Measurements from ENCODE around the gene PKNOX2.

Gene PKNOX2, protein sequence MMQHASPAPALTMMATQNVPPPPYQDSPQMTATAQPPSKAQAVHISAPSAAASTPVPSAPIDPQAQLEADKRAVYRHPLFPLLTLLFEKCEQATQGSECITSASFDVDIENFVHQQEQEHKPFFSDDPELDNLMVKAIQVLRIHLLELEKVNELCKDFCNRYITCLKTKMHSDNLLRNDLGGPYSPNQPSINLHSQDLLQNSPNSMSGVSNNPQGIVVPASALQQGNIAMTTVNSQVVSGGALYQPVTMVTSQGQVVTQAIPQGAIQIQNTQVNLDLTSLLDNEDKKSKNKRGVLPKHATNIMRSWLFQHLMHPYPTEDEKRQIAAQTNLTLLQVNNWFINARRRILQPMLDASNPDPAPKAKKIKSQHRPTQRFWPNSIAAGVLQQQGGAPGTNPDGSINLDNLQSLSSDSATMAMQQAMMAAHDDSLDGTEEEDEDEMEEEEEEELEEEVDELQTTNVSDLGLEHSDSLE

DNA sequence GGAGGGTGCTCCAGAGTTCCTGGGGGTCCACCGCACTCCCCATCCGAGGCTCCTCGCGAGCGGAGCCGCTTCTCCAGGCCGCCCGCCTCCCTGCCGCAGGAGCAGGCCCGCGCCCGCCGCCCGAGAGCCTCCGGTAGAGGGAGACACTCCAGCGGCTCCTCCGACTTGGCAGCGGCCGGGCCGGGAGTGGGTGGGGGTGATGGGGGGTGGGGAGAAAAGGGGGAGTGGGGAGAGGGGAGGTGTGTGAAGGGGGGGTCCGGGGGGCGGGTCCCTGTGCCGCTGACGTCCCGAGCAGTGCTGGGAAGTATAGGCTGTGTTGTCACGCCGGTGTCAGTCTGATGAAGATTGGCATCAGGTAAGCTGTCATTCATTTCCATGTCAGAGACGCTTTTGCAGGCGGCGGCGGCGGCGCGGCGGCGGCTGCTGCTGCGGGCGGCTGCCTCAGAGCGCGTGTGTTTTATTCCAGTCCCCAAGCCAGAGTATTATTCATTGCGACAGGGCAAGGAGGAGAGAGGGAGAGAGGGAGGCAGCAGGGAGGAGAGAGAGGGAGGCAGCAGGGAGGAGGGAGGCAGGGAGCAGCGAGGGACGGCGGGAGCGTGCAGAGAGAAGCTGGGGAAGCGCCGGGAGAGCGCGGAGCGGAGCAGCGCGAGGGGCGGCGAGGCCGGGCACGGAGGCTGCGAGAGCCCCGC is at the start of gene PKNOX2:
Gene PKNOX2 (plus strand): TSS at position 330 of the 689 bp plus-strand sequence. CDS start 186,555 bp downstream, outside the sequence.
- DNase-seq: peak; percentile 20

DNA sequence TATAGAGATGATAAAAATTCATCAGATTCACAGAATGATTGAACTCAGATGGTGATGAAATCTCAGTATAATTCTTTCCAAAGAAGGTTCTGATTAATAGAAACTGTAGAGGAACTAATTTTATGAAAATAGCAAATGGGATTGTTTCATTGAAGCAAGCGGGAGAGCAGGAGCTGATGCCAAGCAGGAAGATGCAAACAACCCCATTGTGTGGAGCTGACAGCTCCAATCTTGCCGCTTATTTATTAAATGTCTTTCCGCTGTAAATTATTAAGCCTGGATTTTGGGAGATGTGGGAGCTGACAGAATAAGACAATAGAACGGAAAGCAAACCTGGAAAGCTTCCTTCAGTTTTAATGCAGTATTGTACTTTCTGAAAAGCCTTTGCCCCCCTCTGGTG is 47.1 kb upstream of the PKNOX2 start:
- DNase-seq: no peak

DNA sequence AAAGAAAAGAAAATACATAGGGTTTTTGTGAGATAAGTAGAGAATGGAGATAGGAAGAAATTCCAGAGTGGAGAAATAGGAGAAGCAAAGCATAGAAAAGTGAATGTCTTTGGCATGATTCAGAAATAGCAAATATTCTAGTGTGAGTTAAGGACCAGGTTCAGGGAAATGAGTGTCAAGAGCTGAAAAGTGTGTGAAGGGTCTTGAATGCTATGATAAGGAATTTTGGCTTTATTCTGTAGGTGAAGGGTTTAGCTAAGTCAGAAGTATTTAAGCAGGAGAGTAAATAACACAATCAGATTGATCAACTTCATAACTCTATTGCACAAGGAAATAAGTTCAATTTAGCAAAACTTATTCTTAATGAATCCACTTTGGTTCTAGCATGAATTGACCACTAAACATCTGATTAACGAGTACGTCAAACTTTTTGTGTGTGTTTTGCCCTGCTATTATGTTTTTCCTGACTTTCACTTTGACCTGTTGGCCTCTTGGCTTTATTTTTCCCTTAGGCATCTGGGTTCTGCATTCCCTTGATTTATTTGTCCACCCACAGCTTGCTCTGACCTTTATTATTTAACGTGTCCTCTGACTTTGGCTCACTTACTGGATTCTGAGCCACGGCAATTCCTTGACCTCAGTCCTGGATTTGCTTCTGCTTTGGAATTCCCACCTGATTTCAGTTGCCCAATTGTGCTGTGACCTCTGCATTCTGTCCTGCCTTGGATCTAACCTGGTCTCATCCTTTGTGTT is 41.2 kb upstream of the PKNOX2 start:
- DNase-seq: no peak

DNA sequence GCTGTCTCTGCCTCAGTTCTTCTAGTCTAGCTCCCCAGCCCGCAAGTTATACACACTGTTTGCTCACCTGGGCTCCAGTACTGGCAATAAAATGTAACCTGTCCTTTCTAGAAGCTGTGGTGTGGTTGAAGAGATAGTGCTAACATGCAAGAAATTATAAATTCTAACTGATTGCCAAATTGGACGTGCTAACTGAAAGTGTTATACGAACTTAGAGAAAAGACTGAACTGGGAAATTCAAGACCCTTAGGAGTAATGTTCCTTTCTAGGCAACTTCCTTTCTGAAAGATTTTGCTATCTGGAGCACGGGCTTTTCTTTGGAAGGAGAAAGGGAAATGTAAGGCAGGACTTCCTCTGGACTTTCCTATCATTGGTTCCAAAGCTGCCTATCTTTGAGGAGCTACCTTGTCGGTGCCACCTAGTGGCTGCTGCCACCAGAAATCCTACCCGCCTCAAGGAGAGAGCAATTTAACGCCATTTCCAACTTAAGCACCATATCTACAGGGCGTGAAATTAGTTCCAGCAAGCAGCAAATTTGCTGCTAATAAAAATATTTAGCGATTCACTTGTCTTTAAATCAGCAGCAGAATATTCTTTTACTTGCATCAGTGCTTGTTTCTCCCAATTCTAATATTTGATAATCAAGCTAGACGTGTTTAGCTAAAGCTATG is 40.5 kb upstream of the PKNOX2 start:
- DNase-seq: no peak

DNA sequence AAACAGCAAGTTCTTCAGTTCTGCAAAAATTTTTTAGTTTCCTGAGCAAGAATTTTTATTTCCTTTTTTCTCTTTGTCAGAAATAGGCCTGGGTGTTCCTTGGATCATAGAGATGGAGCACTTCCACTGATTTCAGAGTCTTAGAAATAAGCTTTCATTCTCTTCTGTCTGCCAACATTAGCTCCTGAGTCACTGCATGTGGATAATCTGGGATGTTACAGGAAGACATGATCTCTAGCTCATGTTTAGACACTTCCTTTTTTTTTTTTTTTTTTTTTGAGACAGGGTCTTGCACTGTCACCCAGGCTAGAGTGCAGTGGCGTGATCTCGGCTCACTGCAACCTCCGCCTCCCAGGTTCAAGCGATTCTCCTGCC is 39.9 kb upstream of the PKNOX2 start:
- DNase-seq: no peak

DNA sequence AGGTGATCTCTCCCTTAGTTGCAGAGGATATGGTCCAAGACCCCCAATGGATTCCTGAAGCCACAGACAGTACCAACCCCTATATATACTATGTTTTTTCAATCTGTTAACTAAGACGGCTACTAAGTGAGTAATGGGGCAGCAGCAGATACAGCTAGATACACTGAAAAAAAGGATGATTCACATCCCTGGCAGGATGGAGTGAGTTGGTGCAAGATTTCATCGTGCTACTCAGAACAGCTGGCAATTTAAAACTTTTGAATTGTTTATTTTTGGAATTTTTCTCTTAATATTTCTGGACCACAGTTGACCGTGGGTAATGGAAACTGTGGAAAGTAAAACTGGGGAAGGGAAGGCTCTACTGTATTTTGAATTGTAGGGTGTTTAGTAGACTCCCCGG is 36.1 kb upstream of the PKNOX2 start:
- no peak for DNase-seq

DNA sequence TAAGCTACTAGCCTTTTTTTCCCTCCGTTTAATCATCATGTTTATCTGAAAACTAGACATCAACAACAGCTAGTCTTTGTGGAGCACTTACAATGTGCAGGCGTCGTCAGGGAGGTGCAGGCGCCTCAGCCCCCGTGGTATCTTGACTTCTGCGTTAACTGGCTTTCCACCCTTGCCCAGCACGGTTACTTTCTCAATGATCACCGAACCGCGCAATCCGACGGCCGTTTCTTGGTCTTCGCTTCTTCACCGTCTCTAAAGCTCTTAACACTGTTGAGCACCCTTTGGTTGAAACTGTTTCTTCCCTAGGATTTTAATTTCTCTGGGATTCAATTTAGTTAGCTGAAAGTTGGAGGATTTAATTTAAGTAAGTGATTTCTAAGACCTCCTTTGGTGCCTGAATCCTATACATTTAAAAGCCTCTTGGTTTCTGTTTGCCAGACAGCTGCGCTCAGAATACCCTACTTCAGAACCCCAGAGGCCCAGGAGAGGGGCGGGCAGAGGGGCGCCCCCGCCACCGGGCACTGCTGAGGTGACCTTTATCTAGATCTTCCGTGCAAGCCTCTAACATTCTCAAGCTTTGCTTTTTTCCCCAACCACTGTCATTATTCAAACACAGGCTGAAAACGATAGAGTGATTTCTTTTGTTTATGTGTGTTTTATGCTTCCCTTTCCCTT is 35.1 kb upstream of the PKNOX2 start:
- no peak for DNase-seq

DNA sequence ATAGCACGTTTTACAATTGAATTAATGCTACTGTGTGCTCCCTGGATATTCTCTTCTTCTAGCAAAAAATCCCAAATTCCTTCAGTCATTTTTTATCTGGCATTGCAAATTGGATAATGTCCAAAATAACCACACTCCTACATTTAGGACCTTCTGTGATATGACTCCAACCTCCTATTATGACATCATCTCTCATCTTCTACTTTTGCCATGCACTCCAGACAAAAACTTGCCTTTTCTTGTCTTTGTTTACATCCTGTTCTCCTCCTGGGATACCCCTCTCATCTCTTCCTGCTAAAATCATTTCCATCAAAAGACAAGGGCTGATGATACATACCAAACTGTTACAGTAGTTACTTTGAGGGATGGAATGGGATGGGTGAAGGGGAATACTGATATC is 32.5 kb upstream of the PKNOX2 start:
- DNase-seq: no peak

DNA sequence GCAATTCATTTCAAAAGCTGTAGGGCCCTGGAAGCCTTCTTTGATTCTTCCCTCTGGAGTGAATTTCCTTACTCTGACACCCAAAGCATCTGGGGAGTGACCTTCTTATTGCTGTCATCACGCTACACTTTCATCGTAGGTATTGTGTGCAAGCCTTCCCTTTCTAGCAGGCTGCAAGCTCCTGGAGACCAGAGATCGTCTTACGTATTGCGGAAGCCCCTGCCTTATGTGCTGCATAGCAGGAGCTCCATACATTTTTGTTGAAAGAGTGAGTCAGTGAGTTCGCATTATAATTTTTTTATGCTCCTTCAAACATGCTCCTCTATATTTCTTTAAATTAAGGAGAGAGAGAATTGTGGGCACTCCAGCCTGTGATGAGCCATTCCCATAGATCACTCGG is 32.0 kb upstream of the PKNOX2 start:
- no peak for DNase-seq

DNA sequence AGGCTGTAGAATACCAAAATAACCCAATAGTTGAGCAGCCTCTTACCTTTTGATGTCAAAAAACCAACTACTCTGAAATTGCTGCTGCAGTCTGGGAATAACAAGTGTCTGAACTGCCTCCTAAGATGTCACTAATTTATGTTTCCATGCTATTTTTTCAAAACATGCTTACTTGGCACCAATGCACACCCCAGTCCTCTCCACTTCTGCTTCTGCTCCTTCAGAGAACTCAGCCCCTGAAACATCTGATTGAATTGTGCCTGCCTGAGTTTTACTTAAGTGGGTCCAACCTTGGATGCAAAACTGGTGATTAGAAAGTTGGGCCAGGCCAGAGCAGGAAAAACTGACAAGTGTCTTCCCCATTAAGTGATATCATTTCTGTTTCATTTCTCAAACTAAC is 28.6 kb upstream of the PKNOX2 start:
- DNase-seq: no peak

DNA sequence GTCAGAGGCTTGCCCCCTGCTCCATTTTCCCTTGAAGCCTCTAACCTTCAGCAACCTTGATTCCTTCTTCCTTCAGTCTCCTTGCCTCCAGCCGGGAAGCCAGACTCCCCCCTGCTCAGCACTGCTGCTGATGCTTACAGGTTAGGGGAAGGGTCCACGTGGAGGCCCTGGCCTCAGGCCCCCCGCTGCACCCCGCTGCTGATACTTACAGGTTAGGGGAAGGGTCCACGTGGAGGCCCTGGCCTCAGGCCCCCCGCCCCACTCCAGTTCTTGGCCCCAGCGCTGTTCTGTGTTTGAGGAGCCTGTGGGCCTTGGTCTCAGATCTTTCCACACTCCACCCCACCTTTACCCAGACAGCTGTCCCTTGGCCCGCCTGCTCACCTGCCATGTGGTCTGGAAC is 25.6 kb upstream of the PKNOX2 start:
- DNase-seq: no peak

DNA sequence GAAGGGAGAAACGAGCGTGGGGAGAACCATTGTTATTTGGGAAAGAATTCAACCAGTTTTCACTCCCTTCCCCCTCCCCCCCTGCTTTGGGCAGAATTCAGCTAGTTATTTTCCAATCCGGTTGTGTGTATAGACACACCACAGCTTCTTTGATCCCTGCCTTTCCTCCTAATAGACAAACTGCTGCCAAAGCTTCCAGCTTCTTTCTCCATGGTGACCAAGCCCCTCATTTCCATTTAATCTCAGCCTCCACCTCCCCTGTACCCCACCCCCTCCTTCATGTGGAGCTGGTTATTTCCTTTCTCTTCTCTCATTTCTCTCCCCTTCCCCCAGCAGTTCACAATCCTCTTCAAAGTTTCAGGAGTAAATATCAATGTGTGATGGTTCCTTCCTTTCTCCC is 24.8 kb upstream of the PKNOX2 start:
- DNase-seq: no peak

DNA sequence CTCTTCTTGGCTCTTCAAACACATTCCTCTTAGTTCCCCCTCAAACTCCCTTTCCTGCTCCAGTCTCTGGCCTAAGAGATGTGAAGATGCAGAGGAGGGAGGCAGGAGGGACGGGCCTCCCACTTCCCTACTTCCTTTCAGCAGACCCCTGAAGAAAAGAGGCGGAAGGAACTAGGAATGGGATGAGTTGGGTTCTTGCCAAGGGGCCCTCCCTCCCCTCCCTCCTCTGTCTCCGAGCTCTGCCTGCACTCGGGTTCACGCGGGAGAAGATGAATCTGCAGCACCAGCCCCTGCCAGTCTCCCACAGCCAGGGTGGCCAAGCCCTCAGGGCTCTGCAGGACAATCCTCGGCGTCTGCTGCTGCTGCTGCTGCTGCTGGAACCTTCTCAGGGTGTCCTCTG is 24.3 kb upstream of the PKNOX2 start:
- no peak for DNase-seq

DNA sequence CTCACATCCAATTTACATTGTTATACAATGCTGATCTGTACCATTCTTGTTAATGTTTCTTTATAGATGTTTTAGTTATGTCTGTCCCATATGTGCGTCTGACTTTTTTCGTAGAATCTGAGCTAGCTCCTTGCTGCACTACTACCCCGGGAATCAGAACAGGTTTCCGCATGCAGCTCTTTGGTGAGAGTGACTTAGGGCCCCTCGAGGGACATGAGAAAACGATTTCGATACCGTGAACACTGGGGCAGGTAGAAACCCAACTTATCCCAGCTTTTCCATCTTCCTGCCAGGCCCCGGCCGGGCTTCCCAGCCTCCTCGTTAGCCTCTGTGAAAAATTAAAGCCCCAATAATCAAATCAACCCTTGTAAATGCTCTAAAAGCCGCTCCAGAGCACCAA is 23.4 kb upstream of the PKNOX2 start:
- DNase-seq: no peak

DNA sequence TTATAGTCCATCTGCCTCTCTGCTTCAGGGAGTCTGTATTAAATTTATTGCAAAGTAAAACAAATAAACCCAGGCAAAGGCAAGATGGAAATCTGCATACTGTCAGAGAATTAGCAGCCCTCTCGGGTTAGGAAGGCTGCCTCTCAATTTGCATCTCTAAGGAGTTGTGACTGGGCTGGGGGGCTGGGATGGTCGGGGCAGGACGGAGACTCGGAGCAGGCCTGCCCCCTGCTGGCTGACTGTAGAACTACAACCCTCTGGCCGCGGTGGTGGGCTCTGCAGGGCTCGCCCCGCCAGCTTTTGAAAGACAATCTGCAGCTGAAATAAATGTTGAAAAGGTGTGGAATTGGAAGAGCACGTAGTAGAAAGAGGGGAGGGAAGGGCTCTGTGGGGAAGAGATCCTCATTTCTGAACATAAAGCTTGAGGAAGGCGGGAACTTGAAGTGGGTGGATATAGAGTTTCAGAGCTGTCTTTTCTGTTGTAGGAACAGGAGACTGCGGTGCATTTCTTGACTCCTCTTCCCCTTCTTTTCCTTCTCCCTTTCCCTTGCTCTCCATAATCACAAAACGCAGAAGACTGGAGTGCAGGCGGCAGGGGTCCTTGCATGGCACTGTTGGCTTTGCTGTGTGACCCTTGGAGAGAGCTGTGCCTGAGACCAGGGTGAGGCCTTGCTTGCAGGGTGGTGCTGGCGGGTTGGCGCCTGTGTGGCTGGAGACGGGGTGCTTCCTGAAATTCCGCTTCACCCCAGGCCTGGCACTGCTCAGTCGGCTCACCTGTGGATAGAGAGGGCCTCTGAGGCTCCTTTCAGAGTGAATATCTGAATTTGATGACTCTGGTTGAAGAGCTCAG is 22.6 kb upstream of the PKNOX2 start:
- DNase-seq: no peak

DNA sequence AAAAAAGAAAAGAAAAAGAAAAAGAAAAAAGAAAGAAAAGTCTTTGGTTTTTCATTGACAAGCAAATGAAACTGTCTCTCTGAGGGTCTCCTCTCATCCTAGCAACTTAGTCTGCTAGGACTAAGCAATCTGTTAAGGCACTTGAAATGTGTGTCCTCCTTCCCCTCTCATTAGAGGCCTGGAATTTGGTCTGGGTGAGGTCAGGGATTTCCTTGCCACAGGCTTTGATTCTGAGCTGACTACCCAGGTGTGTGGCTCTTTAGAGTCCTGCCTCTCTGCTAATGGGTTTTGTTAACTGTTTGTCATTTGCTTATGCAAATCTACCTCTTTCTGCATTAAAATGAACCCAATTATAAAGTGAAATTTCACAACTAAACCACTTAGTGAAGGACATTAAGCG is 18.3 kb upstream of the PKNOX2 start:
- no peak for DNase-seq

DNA sequence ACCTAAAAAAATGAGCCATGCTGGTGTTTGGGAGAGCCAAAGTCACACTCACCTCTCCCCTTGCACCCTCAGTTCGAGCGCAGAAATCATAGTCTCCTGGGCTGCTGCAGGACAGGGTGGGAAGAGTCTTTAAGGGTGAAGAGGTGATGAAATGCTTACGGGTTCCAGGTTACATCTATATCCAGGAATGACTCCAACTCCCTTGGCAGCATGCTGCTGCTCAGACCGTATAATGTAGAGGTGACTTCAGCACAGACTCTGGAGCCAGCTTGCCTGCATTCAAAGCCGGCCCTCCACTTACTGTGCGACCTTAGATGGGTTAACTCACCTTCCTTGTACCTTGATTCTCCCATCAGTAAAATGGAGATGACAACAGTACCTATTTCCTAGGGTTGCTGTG is 17.3 kb upstream of the PKNOX2 start:
- DNase-seq: no peak

DNA sequence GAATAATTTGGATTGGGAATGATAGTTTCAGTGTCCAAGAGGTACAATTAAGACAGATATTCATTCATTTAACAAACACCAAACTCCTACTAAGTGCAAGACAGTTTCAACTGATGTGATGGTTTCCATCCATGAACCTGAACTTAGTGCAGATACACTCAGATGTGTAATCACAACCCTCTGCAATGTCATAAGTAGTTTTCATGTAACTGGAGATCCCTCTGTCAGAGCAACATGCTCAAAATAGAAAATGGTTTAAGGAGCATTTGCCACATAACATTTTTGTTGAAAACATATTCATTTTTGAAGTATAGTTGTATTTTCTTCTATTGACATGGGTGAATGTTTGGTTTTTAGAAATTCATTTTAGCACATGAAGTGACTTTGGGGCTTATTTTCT is 16.5 kb upstream of the PKNOX2 start:
- DNase-seq: no peak

DNA sequence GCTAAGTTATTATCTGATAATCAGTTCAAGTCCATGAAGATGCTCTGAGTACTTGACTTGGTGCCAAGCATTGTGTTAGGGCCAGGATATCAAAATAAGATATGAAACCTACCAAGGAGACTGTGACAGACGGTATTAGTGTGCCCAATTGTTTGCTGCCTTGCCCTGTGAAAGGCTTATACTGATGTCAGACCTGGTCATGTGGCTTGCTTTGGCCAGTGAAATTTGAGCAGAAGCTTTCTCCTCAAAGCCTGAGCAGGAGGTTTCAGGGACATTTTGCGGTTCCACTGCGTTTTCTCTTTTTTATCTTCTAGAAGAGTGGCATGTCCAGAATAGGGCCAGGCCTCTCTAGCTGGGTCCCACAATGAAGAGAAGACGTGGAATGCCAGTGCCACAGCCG is 15.8 kb upstream of the PKNOX2 start:
- no peak for DNase-seq

DNA sequence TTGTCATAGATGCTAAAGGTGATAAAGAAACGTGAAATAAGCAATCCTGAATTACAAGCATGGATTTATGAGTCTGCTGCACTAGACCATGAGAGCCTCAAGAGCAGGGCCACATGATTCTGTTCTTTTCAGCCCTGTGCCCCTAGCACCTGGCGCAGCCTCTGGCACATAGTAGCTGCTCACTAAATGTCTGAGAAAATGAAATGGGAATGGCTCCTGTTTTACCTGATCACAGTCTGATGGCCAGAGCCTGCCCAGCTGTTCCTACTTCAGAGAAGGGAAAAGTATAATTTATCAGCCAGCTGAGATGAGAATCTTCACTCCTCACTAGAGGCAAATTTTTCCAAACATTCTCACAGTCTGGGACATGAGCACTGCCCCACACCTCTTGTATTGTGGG is 10.7 kb upstream of the PKNOX2 start:
- DNase-seq: no peak

DNA sequence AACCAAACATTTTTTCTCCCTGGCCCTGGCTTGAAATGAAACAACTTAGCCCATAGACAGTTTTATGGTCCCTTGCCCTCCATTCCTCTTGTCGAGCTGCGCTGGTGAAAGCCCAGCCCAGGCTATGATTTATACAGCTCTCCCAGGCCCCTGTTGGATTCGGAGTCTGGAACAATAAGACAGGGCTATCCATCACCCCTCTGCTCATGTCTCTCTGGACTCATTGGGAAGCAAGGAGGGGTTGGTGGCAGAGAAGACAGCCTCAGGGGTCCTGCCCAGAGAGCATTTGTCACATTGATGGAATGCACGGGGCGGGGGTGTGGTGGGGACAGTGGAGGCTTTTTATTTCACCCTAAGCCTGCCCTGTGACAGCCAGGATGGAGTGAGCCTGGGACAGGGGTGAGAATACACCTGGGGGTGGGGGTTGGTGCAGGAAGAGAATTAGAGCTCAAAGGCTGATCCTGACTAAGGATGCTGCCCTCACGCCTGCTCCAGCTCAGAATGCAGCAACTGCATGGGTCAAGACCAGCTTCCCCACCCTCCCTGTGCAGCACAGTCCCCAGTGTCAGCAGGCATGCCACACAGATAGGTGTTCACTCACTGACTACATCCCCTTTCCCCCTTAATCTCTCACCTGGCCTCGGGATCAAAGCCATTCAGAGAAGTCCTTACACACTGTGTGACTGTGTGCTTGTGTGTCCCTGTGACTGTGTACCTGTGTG is 10.0 kb upstream of the PKNOX2 start:
- no peak for DNase-seq
